Measurements from ENCODE around the gene PLEKHG3.

The PLEKHG3 gene

GRCh38 chr14:64720131-64720576, 15.9 kb downstream of the PLEKHG3 start:
- DNase-seq (ENCODE audit: low read depth): peak; percentile 59
- no peak overlapping the region for H3K4me3 ChIP-seq (ENCODE audit: low read length)
- TF ChIP-seq CTCF (conservative IDR thresholded peaks at IDR 0.05; ENCODE audit: low read depth, low read length): no peak

- TF ChIP-seq CTCF (conservative IDR thresholded peaks at IDR 0.05; ENCODE audit: low read depth, low read length): no peak
- peak; percentile 81 for DNase-seq (ENCODE audit: low read depth)
- no peak overlapping the region for H3K4me3 ChIP-seq (ENCODE audit: low read length)
Observed at GRCh38 chr14:64721391-64721791, 17.2 kb downstream of the PLEKHG3 start.

- H3K4me3 ChIP-seq (ENCODE audit: low read length): no peak overlapping the region
- DNase-seq (ENCODE audit: low read depth): no peak
Observed at GRCh38 chr14:64721899-64722298, 17.7 kb downstream of the PLEKHG3 start.

GRCh38 chr14:64722842-64723447, 18.7 kb downstream of the PLEKHG3 start:
- no peak for DNase-seq (ENCODE audit: low read depth)
- no peak for TF ChIP-seq CTCF (conservative IDR thresholded peaks at IDR 0.05; ENCODE audit: low read depth, low read length)
- no peak overlapping the region for H3K4me3 ChIP-seq (ENCODE audit: low read length)

More at GRCh38 chr14:64721899-64722298, 17.7 kb downstream of the PLEKHG3 start:
- TF ChIP-seq CTCF (conservative IDR thresholded peaks at IDR 0.05; ENCODE audit: low read depth, low read length): no peak

GRCh38 chr14:64723691-64724577, 19.7 kb downstream of the PLEKHG3 start:
- no peak for TF ChIP-seq CTCF (conservative IDR thresholded peaks at IDR 0.05; ENCODE audit: low read depth, low read length)
- H3K4me3 ChIP-seq (ENCODE audit: low read length): no peak overlapping the region
- DNase-seq (ENCODE audit: low read depth): peak; percentile 65

- H3K4me3 ChIP-seq (ENCODE audit: low read length): no peak overlapping the region
- TF ChIP-seq CTCF (conservative IDR thresholded peaks at IDR 0.05; ENCODE audit: low read depth, low read length): no peak
- no peak for DNase-seq (ENCODE audit: low read depth)
Observed at GRCh38 chr14:64724578-64724930, 20.3 kb downstream of the PLEKHG3 start.
